ENCODE data around the gene GDF11. TPM values are rescaled to one million over a fixed set of nuclear protein-coding genes. Genes with fewer than 3 reads are reported as not detected.
A peak's percentile ranks its signal among the peaks of the same experiment; 100 is the strongest.

Gene GDF11
- total RNA-seq, 1 experiment from 2014 or later, result 3.9 TPM

DNA sequence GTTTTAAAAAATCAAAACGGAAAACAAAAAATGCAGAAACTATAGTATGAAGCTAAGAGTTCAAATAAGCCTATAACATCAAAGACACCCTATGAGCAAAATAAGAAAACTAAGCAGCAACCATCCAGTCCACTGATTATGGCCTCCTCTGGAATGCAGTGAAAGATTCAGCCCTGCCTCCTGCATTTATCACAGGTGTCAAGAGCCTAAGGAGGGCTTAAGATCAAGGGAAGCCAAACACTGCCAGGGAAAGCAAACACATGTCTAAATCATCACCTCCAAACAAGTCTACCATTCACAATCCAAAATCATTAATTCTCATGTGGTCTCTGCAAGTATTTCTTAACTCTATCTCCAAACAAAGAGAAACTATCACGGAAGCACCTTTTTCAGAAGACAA is 46.2 kb downstream of the GDF11 start:
- Histone ChIP-seq H3K36me3 (peaks cover 76% of the 10 kb centered on the region), H3K27me3 (no peaks in the 10 kb centered on the region)
- no peak for DNase-seq

DNA sequence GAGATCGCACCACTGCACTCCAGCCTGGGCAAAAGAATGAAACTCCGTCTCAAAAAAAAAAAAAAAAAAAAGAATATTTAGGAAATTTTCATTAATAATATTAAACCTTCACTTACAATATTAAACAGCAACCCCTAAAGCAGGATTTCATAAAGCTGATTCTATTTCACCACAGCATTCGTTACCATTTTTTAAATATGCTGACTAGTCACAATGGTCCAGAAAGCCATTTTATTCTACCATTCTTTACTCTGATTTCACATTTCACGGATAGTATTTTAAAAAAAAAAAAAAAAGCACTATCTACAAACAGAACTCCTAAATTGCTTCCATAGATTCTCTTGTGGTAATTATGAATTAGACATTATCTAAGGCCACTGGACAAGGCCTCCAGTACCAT is 47.0 kb downstream of the GDF11 start:
- Histone ChIP-seq H3K9me3 (no peaks in the 10 kb centered on the region), H3K4me3 (no peak overlapping the region), H3K36me3 (peaks cover 73% of the 10 kb centered on the region), H3K27me3 (no peaks in the 10 kb centered on the region)
- no peak for DNase-seq

More for the DNA sequence above, 46.2 kb downstream of the GDF11 start:
- no peaks in the 10 kb centered on the region for H3K9me3 ChIP-seq
- H3K4me3 ChIP-seq, result no peak overlapping the region

DNA sequence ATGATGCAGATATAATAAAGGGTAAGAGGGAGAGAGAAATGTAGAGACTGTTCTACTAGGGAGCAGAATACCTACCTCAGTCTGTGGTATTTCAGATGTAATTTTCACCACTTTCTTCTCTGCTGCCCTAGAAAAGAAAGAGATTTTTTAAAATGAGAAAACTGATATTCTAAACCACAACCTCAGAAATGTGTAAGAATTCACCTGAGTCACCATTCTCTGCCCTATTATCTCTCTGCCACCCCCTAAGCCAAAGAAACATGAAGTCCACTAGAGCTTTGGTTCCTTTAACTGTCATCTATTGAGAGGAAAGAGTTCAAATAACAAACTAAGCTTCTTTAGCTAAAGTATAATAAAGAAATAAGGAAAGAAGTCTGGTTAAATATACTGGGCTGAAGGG is 53.0 kb downstream of the GDF11 start:
- Histone ChIP-seq H3K4me3 (no peak overlapping the region), H3K27me3 (no peaks in the 10 kb centered on the region), H3K36me3 (peaks cover 79% of the 10 kb centered on the region), H3K9me3 (no peaks in the 10 kb centered on the region)
- no peak for DNase-seq

DNA sequence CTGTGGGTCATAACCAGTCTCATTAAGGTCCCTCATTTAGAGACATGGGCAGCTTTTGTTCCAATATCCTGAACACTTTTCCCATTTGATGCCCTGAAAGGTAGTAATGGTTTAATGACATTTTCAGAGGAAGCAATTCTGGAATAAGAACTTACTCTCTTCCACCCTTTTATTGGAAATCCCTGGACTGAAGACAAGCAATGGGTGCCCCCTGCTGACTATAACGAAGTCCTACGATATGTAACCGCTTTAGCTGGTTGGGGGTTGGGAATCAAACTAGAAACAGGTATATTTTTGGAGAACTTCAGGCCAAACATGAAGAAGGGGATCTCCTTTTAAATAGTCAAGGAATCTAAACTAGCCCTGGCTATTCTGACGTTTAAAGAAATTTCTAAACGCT is 54.1 kb downstream of the GDF11 start:
- peak; percentile 7 for DNase-seq
- Histone ChIP-seq H3K27me3 (no peaks in the 10 kb centered on the region), H3K36me3 (peaks cover 84% of the 10 kb centered on the region), H3K9me3 (no peaks in the 10 kb centered on the region), H3K4me3 (no peak overlapping the region)

DNA sequence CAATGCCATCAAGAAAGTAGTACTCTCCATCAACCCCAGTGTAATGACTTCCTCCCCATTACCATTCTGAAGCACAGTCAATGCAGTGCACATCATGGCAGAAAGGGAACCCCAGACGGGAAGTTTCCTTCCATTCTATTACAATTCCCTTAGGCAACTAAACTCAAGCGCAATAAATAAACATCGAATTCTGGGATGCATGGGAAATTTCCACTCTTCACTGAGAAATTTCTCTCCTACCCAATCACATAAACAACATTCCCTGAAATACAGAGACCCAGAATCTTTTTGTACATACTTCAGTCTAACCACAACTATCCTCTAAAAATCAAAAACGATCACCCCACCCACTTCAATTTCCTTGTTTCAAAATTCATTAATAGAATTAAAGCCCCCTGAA is 54.6 kb downstream of the GDF11 start:
- H3K9me3 ChIP-seq, result no peaks in the 10 kb centered on the region
- H3K36me3 ChIP-seq, result peaks cover 86% of the 10 kb centered on the region
- no peak for DNase-seq
- no peaks in the 10 kb centered on the region for H3K27me3 ChIP-seq
- H3K4me3 ChIP-seq, result no peak overlapping the region

Other genes with a start within 250 kb of the GDF11 start
- not detected in 2 replicates for gene OR6C4, start 193.5 kb upstream of the GDF11 start, total RNA-seq (2014; rRNA removed; shearing (Covaris generic); ENCODE audit: low replicate concordance)
- gene OR2AP1, start 170.7 kb upstream of the GDF11 start, total RNA-seq (2014; rRNA removed; shearing (Covaris generic); ENCODE audit: low replicate concordance), result not detected in 2 replicates
- not detected in 2 replicates for gene OR10P1, start 106.2 kb upstream of the GDF11 start, total RNA-seq (2014; rRNA removed; shearing (Covaris generic); ENCODE audit: low replicate concordance)
- 18.8 and 27.4 TPM in 2 replicates for gene ITGA7, start 35.2 kb upstream of the GDF11 start, total RNA-seq (2014; rRNA removed; shearing (Covaris generic); ENCODE audit: low replicate concordance)
- gene BLOC1S1, start 27.1 kb upstream of the GDF11 start, total RNA-seq (2014; rRNA removed; shearing (Covaris generic); ENCODE audit: low replicate concordance), result 75.7 and 97.6 TPM in 2 replicates
- 3.1 and 5.0 TPM in 2 replicates for gene RDH5, start 22.7 kb upstream of the GDF11 start, total RNA-seq (2014; rRNA removed; shearing (Covaris generic); ENCODE audit: low replicate concordance)
- gene CD63, start 14.1 kb upstream of the GDF11 start, total RNA-seq (2014; rRNA removed; shearing (Covaris generic); ENCODE audit: low replicate concordance), result 1,474 and 1,678 TPM in 2 replicates
- gene SARNP, start 74.6 kb downstream of the GDF11 start, total RNA-seq (2014; rRNA removed; shearing (Covaris generic); ENCODE audit: low replicate concordance), result 142 and 228 TPM in 2 replicates
- gene ORMDL2, start 74.9 kb downstream of the GDF11 start, total RNA-seq (2014; rRNA removed; shearing (Covaris generic); ENCODE audit: low replicate concordance), result 8.0 and 12.0 TPM in 2 replicates
- gene DNAJC14, start 86.5 kb downstream of the GDF11 start, total RNA-seq (2014; rRNA removed; shearing (Covaris generic); ENCODE audit: low replicate concordance), result 46.6 and 49.9 TPM in 2 replicates
- gene MMP19, start 99.8 kb downstream of the GDF11 start, total RNA-seq (2014; rRNA removed; shearing (Covaris generic); ENCODE audit: low replicate concordance), result not detected in 2 replicates
- gene PYM1, start 184.8 kb downstream of the GDF11 start, total RNA-seq (2014; rRNA removed; shearing (Covaris generic); ENCODE audit: low replicate concordance), result 34.6 and 42.6 TPM in 2 replicates
- gene DGKA, start 188.0 kb downstream of the GDF11 start, total RNA-seq (2014; rRNA removed; shearing (Covaris generic); ENCODE audit: low replicate concordance), result 2.6 and 2.9 TPM in 2 replicates
- gene PMEL, start 222.9 kb downstream of the GDF11 start, total RNA-seq (2014; rRNA removed; shearing (Covaris generic); ENCODE audit: low replicate concordance), result 2.0 TPM in 1 of 2 replicates, not detected in the other
- 40.9 and 41.8 TPM in 2 replicates for gene CDK2, start 223.7 kb downstream of the GDF11 start, total RNA-seq (2014; rRNA removed; shearing (Covaris generic); ENCODE audit: low replicate concordance)
- gene RAB5B, start 231.0 kb downstream of the GDF11 start, total RNA-seq (2014; rRNA removed; shearing (Covaris generic); ENCODE audit: low replicate concordance), result 16.5 and 18.6 TPM in 2 replicates

All from MG63 (cell line).